WTC11 (cell line): ENCODE measurements around the gene SLC29A3. TPM values are rescaled to one million over a fixed set of nuclear protein-coding genes. Genes with fewer than 3 reads are reported as not detected.

Source experiments
- ATAC-seq: fragments of 200-7000 bp; cut with Tn5 transposase; 2 replicates; pipeline ENCODE4 v1.10.0; 2021; ENCODE audit warnings: mild to moderate bottlenecking, moderate library complexity
- CTCF ChIA-PET: fragments of 300-600 bp; sonication (Branson Sonifier 250); formaldehyde crosslinking; loops from one replicate; lab custom pipeline; 2021; ENCODE audit warnings: antibody characterized with exemption; lab: Charles Lee
- POLR2A ChIA-PET: fragments of 350-600 bp; sonication (Branson Sonifier 250); formaldehyde crosslinking; loops from one replicate; lab custom pipeline; 2021; ENCODE audit warnings: antibody characterized with exemption; lab: Charles Lee
- DNase-seq: peaks from one replicate; pipeline ENCODE4 v3.0.0; 2021; ENCODE audit warnings: low spot score
- H3K27ac Mint-ChIP-seq: 2 replicates; pipeline ENCODE4 v1.8.0; 2021; ENCODE audit warnings: mixed read lengths
- H3K27me3 Mint-ChIP-seq: 2 replicates; pipeline ENCODE4 v1.8.0; 2021; ENCODE audit warnings: low read depth, mild to moderate bottlenecking, moderate library complexity, mixed read lengths
- H3K36me3 Mint-ChIP-seq: 2 replicates; pipeline ENCODE4 v1.8.0; 2021; ENCODE audit warnings: mixed read lengths
- H3K4me1 Mint-ChIP-seq: 2 replicates; pipeline ENCODE4 v1.8.0; 2022; ENCODE audit warnings: mixed read lengths
- H3K4me3 Mint-ChIP-seq: 2 replicates; pipeline ENCODE4 v1.8.0; 2021; ENCODE audit warnings: mild to moderate bottlenecking, moderate library complexity, mixed read lengths
- H3K9me3 Mint-ChIP-seq: 2 replicates; pipeline ENCODE4 v1.8.0; 2021; ENCODE audit warnings: mixed read lengths
- CREB1 ChIP-seq: sonication (generic); formaldehyde crosslinking; IDR thresholded peaks from 2 replicates; pipeline ENCODE4 v1.8.0; 2023; ENCODE audit warnings: mild to moderate bottlenecking, missing genetic modification reagents
- CREM ChIP-seq: sonication (generic); formaldehyde crosslinking; IDR thresholded peaks from 2 replicates; pipeline ENCODE4 v1.8.1; 2022; ENCODE audit warnings: mild to moderate bottlenecking, missing genetic modification reagents, moderate library complexity
- ERG ChIP-seq: fragments of 250-450 bp; sonication (Bioruptor Pico); IDR thresholded peaks from 2 replicates; pipeline ENCODE4 v1.8.0; 2021; ENCODE audit warnings: mild to moderate bottlenecking
- HMGXB4 ChIP-seq: sonication (generic); formaldehyde crosslinking; IDR thresholded peaks from 2 replicates; pipeline ENCODE4 v1.8.1; 2023; ENCODE audit warnings: mild to moderate bottlenecking, moderate library complexity, missing genetic modification reagents
- IRF2 ChIP-seq: sonication (generic); formaldehyde crosslinking; IDR thresholded peaks from 2 replicates; pipeline ENCODE4 v1.8.0; 2022; ENCODE audit warnings: low read depth, missing genetic modification reagents, borderline replicate concordance
- NFE2L1 ChIP-seq: sonication (generic); formaldehyde crosslinking; IDR thresholded peaks from 2 replicates; pipeline ENCODE4 v1.8.1; 2023; ENCODE audit warnings: missing genetic modification reagents
- NFYB ChIP-seq: sonication (generic); formaldehyde crosslinking; conservative IDR thresholded peaks from 2 replicates; pipeline ENCODE4 v1.8.0; 2022; ENCODE audit warnings: low read depth, missing genetic modification reagents
- NR1H2 ChIP-seq: sonication (generic); formaldehyde crosslinking; IDR thresholded peaks from 2 replicates; pipeline ENCODE4 v1.9.0; 2021; ENCODE audit warnings: mild to moderate bottlenecking, moderate library complexity, missing genetic modification reagents
- NR3C1 ChIP-seq: sonication (generic); formaldehyde crosslinking; conservative IDR thresholded peaks from 2 replicates; pipeline ENCODE4 v1.8.1; 2023; ENCODE audit warnings: low read depth, mild to moderate bottlenecking, missing genetic modification reagents
- PRRX2 ChIP-seq: fragments of 250-450 bp; sonication (Bioruptor Pico); IDR thresholded peaks from 2 replicates; pipeline ENCODE4 v1.8.0; 2021; ENCODE audit warnings: mild to moderate bottlenecking
- SMAD4 ChIP-seq: sonication (generic); formaldehyde crosslinking; IDR thresholded peaks from 2 replicates; pipeline ENCODE4 v1.8.0; 2022; ENCODE audit warnings: mild to moderate bottlenecking, missing genetic modification reagents
- STAT6 ChIP-seq: sonication (generic); formaldehyde crosslinking; conservative IDR thresholded peaks from 2 replicates; pipeline ENCODE4 v1.8.1; 2023; ENCODE audit warnings: mild to moderate bottlenecking, low read depth, missing genetic modification reagents, moderate library complexity
- ZNF219 ChIP-seq: sonication (generic); formaldehyde crosslinking; IDR thresholded peaks from 2 replicates; pipeline ENCODE4 v1.8.0; 2023; ENCODE audit warnings: missing genetic modification reagents, mild to moderate bottlenecking, borderline replicate concordance
- total RNA-seq: library from RNA; stranded (reverse); gene quantifications from 3 replicates; pipeline ENCODE4 v1.2.3, GENCODE V29; 2021
- TF ChIP-seq, protein P1 (sequence below): sonication (generic); formaldehyde crosslinking; IDR thresholded peaks from 2 replicates; pipeline ENCODE4 v1.8.0; 2022; ENCODE audit warnings: mild to moderate bottlenecking, missing genetic modification reagents
- TF ChIP-seq, protein P2 (sequence below): sonication (generic); formaldehyde crosslinking; IDR thresholded peaks from 2 replicates; pipeline ENCODE4 v1.8.1; 2022; ENCODE audit warnings: low read depth, mild to moderate bottlenecking, moderate library complexity, missing genetic modification reagents, borderline replicate concordance
- TF ChIP-seq, protein P3 (sequence below): sonication (generic); formaldehyde crosslinking; IDR thresholded peaks from 2 replicates; pipeline ENCODE4 v1.8.0; 2022; ENCODE audit warnings: mild to moderate bottlenecking, missing genetic modification reagents
- TF ChIP-seq, protein P4 (sequence below): sonication (generic); formaldehyde crosslinking; IDR thresholded peaks from 2 replicates; pipeline ENCODE4 v1.8.0; 2023; ENCODE audit warnings: missing genetic modification reagents, mild to moderate bottlenecking, borderline replicate concordance
- TF ChIP-seq, protein P5 (sequence below): sonication (generic); formaldehyde crosslinking; IDR thresholded peaks from 2 replicates; pipeline ENCODE4 v1.8.1; 2023; ENCODE audit warnings: mild to moderate bottlenecking, missing genetic modification reagents, moderate library complexity

Gene SLC29A3
- total RNA-seq, 1 experiment from 2014 or later: 9.2 TPM

DNA sequence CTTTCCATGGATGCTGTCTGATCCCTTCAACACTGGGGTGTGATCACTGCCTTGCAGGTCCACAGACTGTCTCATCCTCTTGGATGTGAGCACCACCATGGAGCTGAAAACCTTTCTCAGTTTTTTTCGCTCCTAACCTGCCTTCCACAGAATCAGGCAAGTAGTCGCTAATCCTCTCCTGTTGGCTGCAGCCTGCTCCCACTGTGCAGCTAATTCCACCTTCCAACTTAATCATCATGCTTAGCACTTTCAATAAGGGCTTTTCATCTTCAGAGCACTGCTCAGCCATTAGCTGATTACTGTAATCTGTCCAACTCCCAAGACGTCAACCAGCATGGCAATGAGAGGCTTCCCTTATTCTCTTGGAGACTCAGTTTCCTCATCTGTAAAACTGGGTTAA lies 62.6 kb downstream of the SLC29A3 start:
- H3K27ac Mint-ChIP-seq: no peak overlapping the region
- no peaks in the 10 kb centered on the region for H3K36me3 Mint-ChIP-seq
- no peaks in the 10 kb centered on the region for H3K9me3 Mint-ChIP-seq
- ChIA-PET CTCF (interaction anchor here (0.6 to 8.0 kb wide), 5 partner anchors 13 to 326 kb away, joined by 3 to 107 read pairs (median 4); partner anchors contain the start of gene SLC29A3), POLR2A (interaction anchor here (0.5 kb wide), 1 partner anchor 229 kb away, joined by 6 read pairs; no protein-coding TSS in a partner anchor)
- no peak overlapping the region for H3K4me3 Mint-ChIP-seq
- peaks cover 5% of the 10 kb centered on the region for H3K4me1 Mint-ChIP-seq
- ATAC-seq: no peak
- DNase-seq: no peak
- H3K27me3 Mint-ChIP-seq: no peaks in the 10 kb centered on the region
- TF ChIP-seq CREM (CRISPR knock-in tag) (no peak), STAT6 (CRISPR knock-in tag) (no peak), PRRX2 (no peak), NFE2L1 (CRISPR knock-in tag) (no peak), CREB1 (CRISPR knock-in tag) (no peak), ZNF219 (CRISPR knock-in tag) (no peak), IRF2 (CRISPR knock-in tag) (no peak), NR1H2 (CRISPR knock-in tag) (no peak), NR3C1 (no peak), NFYB (no peak), SMAD4 (CRISPR knock-in tag) (no peak), HMGXB4 (CRISPR knock-in tag) (no peak), ERG (CRISPR knock-in tag) (no peak)
- TF ChIP-seq, protein P1, sequence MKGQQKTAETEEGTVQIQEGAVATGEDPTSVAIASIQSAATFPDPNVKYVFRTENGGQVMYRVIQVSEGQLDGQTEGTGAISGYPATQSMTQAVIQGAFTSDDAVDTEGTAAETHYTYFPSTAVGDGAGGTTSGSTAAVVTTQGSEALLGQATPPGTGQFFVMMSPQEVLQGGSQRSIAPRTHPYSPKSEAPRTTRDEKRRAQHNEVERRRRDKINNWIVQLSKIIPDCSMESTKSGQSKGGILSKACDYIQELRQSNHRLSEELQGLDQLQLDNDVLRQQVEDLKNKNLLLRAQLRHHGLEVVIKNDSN (CRISPR knock-in tag): no peak
- TF ChIP-seq, protein P2, sequence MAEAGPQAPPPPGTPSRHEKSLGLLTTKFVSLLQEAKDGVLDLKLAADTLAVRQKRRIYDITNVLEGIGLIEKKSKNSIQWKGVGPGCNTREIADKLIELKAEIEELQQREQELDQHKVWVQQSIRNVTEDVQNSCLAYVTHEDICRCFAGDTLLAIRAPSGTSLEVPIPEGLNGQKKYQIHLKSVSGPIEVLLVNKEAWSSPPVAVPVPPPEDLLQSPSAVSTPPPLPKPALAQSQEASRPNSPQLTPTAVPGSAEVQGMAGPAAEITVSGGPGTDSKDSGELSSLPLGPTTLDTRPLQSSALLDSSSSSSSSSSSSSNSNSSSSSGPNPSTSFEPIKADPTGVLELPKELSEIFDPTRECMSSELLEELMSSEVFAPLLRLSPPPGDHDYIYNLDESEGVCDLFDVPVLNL: no peak
- TF ChIP-seq, protein P3, sequence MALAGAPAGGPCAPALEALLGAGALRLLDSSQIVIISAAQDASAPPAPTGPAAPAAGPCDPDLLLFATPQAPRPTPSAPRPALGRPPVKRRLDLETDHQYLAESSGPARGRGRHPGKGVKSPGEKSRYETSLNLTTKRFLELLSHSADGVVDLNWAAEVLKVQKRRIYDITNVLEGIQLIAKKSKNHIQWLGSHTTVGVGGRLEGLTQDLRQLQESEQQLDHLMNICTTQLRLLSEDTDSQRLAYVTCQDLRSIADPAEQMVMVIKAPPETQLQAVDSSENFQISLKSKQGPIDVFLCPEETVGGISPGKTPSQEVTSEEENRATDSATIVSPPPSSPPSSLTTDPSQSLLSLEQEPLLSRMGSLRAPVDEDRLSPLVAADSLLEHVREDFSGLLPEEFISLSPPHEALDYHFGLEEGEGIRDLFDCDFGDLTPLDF (CRISPR knock-in tag): no peak

GRCh38 chr10:71382028-71382427 lies 63.0 kb downstream of the SLC29A3 start:
- no peak overlapping the region for H3K4me3 Mint-ChIP-seq
- H3K4me1 Mint-ChIP-seq: peaks cover 5% of the 10 kb centered on the region
- DNase-seq (no peak), ATAC-seq (no peak)
- ChIA-PET CTCF (interaction anchor here (0.8 to 8.0 kb wide), 5 partner anchors 13 to 326 kb away, joined by 3 to 107 read pairs (median 8); partner anchors contain the start of genes CDH23 and SLC29A3), POLR2A (no interaction called here)
- no peaks in the 10 kb centered on the region for H3K9me3 Mint-ChIP-seq
- H3K27me3 Mint-ChIP-seq: no peaks in the 10 kb centered on the region
- H3K27ac Mint-ChIP-seq: no peak overlapping the region
- H3K36me3 Mint-ChIP-seq: no peaks in the 10 kb centered on the region
- TF ChIP-seq, protein P4, sequence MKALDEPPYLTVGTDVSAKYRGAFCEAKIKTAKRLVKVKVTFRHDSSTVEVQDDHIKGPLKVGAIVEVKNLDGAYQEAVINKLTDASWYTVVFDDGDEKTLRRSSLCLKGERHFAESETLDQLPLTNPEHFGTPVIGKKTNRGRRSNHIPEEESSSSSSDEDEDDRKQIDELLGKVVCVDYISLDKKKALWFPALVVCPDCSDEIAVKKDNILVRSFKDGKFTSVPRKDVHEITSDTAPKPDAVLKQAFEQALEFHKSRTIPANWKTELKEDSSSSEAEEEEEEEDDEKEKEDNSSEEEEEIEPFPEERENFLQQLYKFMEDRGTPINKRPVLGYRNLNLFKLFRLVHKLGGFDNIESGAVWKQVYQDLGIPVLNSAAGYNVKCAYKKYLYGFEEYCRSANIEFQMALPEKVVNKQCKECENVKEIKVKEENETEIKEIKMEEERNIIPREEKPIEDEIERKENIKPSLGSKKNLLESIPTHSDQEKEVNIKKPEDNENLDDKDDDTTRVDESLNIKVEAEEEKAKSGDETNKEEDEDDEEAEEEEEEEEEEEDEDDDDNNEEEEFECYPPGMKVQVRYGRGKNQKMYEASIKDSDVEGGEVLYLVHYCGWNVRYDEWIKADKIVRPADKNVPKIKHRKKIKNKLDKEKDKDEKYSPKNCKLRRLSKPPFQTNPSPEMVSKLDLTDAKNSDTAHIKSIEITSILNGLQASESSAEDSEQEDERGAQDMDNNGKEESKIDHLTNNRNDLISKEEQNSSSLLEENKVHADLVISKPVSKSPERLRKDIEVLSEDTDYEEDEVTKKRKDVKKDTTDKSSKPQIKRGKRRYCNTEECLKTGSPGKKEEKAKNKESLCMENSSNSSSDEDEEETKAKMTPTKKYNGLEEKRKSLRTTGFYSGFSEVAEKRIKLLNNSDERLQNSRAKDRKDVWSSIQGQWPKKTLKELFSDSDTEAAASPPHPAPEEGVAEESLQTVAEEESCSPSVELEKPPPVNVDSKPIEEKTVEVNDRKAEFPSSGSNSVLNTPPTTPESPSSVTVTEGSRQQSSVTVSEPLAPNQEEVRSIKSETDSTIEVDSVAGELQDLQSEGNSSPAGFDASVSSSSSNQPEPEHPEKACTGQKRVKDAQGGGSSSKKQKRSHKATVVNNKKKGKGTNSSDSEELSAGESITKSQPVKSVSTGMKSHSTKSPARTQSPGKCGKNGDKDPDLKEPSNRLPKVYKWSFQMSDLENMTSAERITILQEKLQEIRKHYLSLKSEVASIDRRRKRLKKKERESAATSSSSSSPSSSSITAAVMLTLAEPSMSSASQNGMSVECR (CRISPR knock-in tag): no peak
- TF ChIP-seq, protein P5, sequence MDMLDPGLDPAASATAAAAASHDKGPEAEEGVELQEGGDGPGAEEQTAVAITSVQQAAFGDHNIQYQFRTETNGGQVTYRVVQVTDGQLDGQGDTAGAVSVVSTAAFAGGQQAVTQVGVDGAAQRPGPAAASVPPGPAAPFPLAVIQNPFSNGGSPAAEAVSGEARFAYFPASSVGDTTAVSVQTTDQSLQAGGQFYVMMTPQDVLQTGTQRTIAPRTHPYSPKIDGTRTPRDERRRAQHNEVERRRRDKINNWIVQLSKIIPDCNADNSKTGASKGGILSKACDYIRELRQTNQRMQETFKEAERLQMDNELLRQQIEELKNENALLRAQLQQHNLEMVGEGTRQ (CRISPR knock-in tag): no peak
- TF ChIP-seq PRRX2: no peak
